ENCODE data around the gene RBM12.

DNA sequence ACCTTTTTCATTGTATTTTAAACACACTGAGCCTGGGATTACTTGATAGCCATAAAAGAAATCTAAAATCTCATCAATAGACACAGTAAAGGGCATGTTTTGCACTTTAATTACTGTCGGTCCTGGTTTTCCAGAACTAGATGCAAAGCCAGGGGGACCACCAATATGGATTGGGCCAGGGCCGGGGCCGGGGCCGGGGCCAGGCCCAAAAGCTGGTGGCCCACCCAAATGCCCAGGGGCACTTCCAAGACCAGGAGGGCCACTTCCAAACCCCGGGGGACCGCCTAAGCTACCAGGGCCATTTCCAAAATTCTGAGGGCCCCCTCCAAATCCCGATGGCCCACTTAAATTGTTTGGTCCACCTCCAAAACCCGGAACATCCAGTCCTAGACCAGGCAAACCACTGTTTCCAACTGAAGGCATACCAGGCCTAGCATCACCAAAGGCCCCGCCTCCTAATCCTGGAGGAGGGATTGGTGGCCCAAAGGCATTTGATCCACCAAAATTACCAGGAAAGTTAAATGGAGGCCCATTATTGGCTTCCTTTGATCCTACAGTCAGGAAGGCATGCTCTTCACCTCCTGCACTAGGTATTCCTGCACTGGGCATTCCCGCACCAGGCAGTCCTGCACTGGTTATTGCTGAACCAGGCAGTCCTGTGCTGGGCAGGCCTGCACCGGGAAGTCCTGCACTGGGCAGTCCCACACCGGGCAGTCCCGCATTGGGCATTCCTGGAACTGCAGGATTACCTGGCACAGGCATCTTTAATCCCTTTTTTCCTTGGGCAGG, 11.9 kb downstream of the RBM12 start:
- TF ChIP-seq, protein P1, sequence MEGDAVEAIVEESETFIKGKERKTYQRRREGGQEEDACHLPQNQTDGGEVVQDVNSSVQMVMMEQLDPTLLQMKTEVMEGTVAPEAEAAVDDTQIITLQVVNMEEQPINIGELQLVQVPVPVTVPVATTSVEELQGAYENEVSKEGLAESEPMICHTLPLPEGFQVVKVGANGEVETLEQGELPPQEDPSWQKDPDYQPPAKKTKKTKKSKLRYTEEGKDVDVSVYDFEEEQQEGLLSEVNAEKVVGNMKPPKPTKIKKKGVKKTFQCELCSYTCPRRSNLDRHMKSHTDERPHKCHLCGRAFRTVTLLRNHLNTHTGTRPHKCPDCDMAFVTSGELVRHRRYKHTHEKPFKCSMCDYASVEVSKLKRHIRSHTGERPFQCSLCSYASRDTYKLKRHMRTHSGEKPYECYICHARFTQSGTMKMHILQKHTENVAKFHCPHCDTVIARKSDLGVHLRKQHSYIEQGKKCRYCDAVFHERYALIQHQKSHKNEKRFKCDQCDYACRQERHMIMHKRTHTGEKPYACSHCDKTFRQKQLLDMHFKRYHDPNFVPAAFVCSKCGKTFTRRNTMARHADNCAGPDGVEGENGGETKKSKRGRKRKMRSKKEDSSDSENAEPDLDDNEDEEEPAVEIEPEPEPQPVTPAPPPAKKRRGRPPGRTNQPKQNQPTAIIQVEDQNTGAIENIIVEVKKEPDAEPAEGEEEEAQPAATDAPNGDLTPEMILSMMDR (IDR thresholded peaks at IDR 0.05; ENCODE audit: poor library complexity, severe bottlenecking): no peak
- TF ChIP-seq EP300 (conservative IDR thresholded peaks at IDR 0.05; ENCODE audit: poor library complexity, severe bottlenecking): no peak
- TF ChIP-seq TAF1 (IDR thresholded peaks at IDR 0.05; ENCODE audit: low read depth): no peak
- TF ChIP-seq, protein P2, sequence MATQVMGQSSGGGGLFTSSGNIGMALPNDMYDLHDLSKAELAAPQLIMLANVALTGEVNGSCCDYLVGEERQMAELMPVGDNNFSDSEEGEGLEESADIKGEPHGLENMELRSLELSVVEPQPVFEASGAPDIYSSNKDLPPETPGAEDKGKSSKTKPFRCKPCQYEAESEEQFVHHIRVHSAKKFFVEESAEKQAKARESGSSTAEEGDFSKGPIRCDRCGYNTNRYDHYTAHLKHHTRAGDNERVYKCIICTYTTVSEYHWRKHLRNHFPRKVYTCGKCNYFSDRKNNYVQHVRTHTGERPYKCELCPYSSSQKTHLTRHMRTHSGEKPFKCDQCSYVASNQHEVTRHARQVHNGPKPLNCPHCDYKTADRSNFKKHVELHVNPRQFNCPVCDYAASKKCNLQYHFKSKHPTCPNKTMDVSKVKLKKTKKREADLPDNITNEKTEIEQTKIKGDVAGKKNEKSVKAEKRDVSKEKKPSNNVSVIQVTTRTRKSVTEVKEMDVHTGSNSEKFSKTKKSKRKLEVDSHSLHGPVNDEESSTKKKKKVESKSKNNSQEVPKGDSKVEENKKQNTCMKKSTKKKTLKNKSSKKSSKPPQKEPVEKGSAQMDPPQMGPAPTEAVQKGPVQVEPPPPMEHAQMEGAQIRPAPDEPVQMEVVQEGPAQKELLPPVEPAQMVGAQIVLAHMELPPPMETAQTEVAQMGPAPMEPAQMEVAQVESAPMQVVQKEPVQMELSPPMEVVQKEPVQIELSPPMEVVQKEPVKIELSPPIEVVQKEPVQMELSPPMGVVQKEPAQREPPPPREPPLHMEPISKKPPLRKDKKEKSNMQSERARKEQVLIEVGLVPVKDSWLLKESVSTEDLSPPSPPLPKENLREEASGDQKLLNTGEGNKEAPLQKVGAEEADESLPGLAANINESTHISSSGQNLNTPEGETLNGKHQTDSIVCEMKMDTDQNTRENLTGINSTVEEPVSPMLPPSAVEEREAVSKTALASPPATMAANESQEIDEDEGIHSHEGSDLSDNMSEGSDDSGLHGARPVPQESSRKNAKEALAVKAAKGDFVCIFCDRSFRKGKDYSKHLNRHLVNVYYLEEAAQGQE (IDR thresholded peaks at IDR 0.05; ENCODE audit: borderline replicate concordance): no peak
- TF ChIP-seq POLR2AphosphoS5 (IDR thresholded peaks at IDR 0.05): no peak
- TF ChIP-seq EZH2 (IDR thresholded peaks at IDR 0.05; ENCODE audit: borderline replicate concordance, insufficient read depth, low read length, poor library complexity, severe bottlenecking): no peak
- no peak for TF ChIP-seq RAD21 (conservative IDR thresholded peaks at IDR 0.05)

Measured in neural cell (in vitro differentiated cells).